Brain microvascular endothelial cell (primary cell): ENCODE results near the gene PSMC3.

ENCODE experiments used
- DNase-seq: peaks from one replicate; pipeline ENCODE4 v3.0.0-alpha.2; 2020
- H3K27ac ChIP-seq: fragments of 250-450 bp; sonication (Bioruptor Pico); 2 replicates; pipeline ENCODE4 v1.5.1; 2020; ENCODE audit warnings: mild to moderate bottlenecking, moderate library complexity
- H3K27me3 ChIP-seq: fragments of 250-450 bp; sonication (Bioruptor Pico); replicated peaks from 2 replicates; pipeline ENCODE4 v1.5.1; 2020; ENCODE audit warnings: mild to moderate bottlenecking
- H3K36me3 ChIP-seq: fragments of 250-450 bp; sonication (Bioruptor Pico); replicated peaks from 2 replicates; pipeline ENCODE4 v1.5.1; 2020; ENCODE audit warnings: mild to moderate bottlenecking
- H3K4me3 ChIP-seq: 2 replicates; pipeline ENCODE4 v1.5.1; 2011; ENCODE audit warnings: low read depth, mild to moderate bottlenecking, control low read depth, low read length, moderate library complexity
- CTCF ChIP-seq: IDR thresholded peaks from 2 replicates; pipeline ENCODE4 v1.5.1; 2011; ENCODE audit warnings: low read depth, mild to moderate bottlenecking, moderate library complexity, low read length, control low read depth, inconsistent platforms; ENCODE audit errors: missing control alignments
- in situ Hi-C: cut with HindIII; loops from 2 replicates; pipeline ENCODE4 v1.10.0; 2017; ENCODE audit warnings: low sequenced_read_pairs, low pct_ligation_motif_present

Gene PSMC3

DNA sequence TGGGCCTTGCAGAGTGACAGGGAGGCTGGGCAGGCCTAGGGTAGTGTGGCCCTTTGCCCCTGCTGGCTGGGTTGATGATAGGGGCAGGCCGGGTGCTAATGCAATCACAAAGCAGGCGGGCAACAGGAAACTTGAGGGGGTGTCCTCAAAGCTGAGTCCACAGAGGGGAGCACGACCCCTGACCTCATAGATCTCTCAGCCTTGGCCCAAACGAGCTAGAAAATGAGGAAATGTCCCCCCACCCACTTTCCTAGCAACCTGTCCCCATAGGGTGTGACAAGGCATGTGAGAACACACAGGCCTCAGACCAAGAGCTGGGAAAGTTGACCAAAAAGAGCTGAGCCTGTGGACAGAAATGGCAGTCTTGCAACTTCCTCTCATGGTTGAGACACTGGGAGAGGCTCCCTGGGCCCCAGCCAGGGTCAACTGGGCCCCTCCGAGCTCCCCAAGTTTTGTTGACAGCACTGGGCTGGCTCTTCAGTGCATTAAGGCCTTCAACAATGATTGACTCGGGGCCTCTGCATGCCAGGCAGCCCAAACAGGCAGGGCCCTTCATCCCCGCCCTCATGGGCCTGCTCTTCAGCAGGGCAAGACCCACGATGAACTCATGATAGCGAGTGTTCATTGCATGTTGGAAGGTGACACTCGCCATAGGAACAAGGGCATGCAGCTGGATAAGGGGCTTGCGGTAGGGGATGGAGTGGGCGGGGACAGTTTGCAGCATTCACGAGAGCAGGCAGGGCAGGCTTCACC is 38.1 kb downstream of the PSMC3 start:
- in situ Hi-C loops, result no loop called here
- Histone ChIP-seq H3K27me3 (no peaks in the 10 kb centered on the region), H3K4me3 (no peak overlapping the region), H3K27ac (no peak overlapping the region), H3K36me3 (no peaks in the 10 kb centered on the region)
- DNase-seq, result no peak
- TF ChIP-seq CTCF, result no peak

DNA sequence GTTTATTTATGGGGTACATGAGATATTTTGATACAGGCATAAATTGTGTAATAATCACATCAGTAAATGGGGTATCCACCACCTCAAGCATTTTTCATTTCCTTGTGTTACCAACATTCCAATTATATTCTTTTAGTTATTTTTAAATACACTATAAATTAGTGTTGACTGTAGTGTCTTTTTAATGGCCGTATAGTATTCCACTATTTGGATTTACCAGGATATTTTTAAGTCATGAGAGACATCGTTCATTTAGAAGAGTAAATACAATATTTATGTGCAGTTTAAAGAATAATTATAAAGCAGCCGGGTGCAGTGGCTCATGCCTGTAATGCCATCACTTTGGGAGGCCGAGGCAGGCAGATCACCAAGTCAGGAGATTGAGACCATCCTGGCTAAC is 41.7 kb downstream of the PSMC3 start:
- Histone ChIP-seq H3K27ac (no peak overlapping the region), H3K4me3 (no peak overlapping the region), H3K36me3 (no peaks in the 10 kb centered on the region), H3K27me3 (no peaks in the 10 kb centered on the region)
- no peak for DNase-seq
- no peak for TF ChIP-seq CTCF
- in situ Hi-C loops, result no loop called here

- no peak overlapping the region for H3K27ac ChIP-seq
- in situ Hi-C loops, result no loop called here
- DNase-seq, result no peak
- H3K36me3 ChIP-seq, result no peaks in the 10 kb centered on the region
- TF ChIP-seq CTCF, result no peak
- H3K27me3 ChIP-seq, result no peaks in the 10 kb centered on the region
- H3K4me3 ChIP-seq, result no peak overlapping the region
Measured at GRCh38 chr11:47383071-47383470, 43.2 kb downstream of the PSMC3 start.

GRCh38 chr11:47380078-47380477 is 46.2 kb downstream of the PSMC3 start:
- Histone ChIP-seq H3K4me3 (no peak overlapping the region), H3K27ac (no peak overlapping the region), H3K36me3 (no peaks in the 10 kb centered on the region), H3K27me3 (no peaks in the 10 kb centered on the region)
- in situ Hi-C loops, result no loop called here
- TF ChIP-seq CTCF, result no peak
- DNase-seq, result no peak

GRCh38 chr11:47379317-47379716 is 46.9 kb downstream of the PSMC3 start:
- in situ Hi-C loops, result no loop called here
- no peak for DNase-seq
- Histone ChIP-seq H3K4me3 (no peak overlapping the region), H3K36me3 (no peaks in the 10 kb centered on the region), H3K27me3 (no peaks in the 10 kb centered on the region), H3K27ac (no peak overlapping the region)
- no peak for TF ChIP-seq CTCF

DNA sequence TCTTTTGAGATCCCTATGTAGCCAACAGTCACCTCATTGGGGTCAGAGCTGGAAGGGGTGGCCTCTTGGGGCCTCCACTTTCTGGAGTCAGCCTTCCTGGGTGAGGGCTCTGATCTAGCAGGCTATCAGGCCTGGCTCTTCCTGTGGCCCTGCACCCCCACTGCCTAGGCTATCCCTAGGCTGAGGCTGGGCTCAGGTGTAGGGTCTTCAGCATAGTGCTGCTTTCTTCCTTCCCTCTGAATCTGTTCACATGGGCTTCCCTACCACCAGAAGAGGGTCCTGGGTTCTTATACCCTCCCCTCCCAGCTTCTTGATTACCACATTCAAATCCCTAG is 47.4 kb downstream of the PSMC3 start:
- no peak for TF ChIP-seq CTCF
- in situ Hi-C loops, result no loop called here

More for the DNA sequence above, 47.4 kb downstream of the PSMC3 start:
- no peaks in the 10 kb centered on the region for H3K27me3 ChIP-seq
- H3K36me3 ChIP-seq, result no peaks in the 10 kb centered on the region
- DNase-seq, result no peak
- no peak overlapping the region for H3K27ac ChIP-seq
- H3K4me3 ChIP-seq, result no peak overlapping the region
